Stomach (tissue), 4 donors: ENCODE measurements around the gene STX10.

Experiments
- POLR2A ChIP-seq, 4 donors: fragments of 450-650 bp; IDR thresholded peaks; one replicate each; pipeline ENCODE4 v1.6.1; 2016; ENCODE audit warnings: antibody characterized with exemption in 4 of 4, control low read depth in 2 of 4, mild to moderate bottlenecking in 1 of 4, moderate library complexity in 1 of 4
- POLR2AphosphoS5 ChIP-seq, 3 donors: sonication (generic); formaldehyde crosslinking; IDR thresholded peaks; one replicate each; pipeline ENCODE4 v1.6.1; 2016; ENCODE audit warnings: antibody characterized with exemption in 3 of 3
- TF ChIP-seq, protein P1 (sequence below), 7 experiments: fragments of 450-650 bp in 4 of 7; fragments of 200-600 bp in 3 of 7; sonication (generic) in 3 of 7; IDR thresholded peaks; one replicate each; pipeline ENCODE4 v1.5.1; 2016 to 2019; ENCODE audit warnings: antibody characterized with exemption in 7 of 7, control low read depth in 2 of 7, mild to moderate bottlenecking in 1 of 7

DNA sequence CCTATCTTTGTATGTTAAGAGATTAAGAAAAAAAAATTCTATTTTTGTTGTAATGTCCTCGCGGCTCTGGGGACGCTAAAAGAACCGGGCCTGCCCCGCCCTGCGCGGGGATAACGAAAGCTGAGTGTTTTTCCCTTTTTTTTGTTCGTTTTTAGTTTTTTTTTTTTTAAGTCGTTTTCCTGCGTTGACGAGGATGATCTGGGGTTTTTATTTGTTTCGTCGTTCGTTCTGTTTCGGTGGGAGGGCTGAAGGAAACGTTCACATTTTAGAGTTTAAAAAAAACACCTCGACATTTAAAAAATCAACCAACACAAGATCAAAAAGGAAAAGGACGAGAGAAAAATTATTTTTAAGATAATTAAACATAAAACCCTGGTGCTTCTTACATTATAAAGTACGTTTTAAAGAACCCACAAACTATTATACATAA is 53.1 kb downstream of the STX10 start:
- TF ChIP-seq, protein P1, sequence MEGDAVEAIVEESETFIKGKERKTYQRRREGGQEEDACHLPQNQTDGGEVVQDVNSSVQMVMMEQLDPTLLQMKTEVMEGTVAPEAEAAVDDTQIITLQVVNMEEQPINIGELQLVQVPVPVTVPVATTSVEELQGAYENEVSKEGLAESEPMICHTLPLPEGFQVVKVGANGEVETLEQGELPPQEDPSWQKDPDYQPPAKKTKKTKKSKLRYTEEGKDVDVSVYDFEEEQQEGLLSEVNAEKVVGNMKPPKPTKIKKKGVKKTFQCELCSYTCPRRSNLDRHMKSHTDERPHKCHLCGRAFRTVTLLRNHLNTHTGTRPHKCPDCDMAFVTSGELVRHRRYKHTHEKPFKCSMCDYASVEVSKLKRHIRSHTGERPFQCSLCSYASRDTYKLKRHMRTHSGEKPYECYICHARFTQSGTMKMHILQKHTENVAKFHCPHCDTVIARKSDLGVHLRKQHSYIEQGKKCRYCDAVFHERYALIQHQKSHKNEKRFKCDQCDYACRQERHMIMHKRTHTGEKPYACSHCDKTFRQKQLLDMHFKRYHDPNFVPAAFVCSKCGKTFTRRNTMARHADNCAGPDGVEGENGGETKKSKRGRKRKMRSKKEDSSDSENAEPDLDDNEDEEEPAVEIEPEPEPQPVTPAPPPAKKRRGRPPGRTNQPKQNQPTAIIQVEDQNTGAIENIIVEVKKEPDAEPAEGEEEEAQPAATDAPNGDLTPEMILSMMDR (IDR thresholded peaks at IDR 0.05), result no peak
- no peak for TF ChIP-seq POLR2A (IDR thresholded peaks at IDR 0.05)
- TF ChIP-seq POLR2AphosphoS5 (IDR thresholded peaks at IDR 0.05), result no peak
